Effector memory CD8-positive, alpha-beta T cell (primary cell): ENCODE results near the gene NEMP1.
"Not testable (repeated sequence)": the region's sequence is repeated elsewhere in the genome, so short reads cannot be mapped to it uniquely, and the experiment has no call there.

Experiments used
- ATAC-seq: fragments of 150-1000 bp; cut with Tn5 transposase; replicated peaks from 2 replicates; pipeline ENCODE4 v1.10.0; 2021; ENCODE audit warnings: mild to moderate bottlenecking, moderate library complexity
- DNase-seq, 3 experiments: peaks; one replicate each; pipeline ENCODE4 v3.0.0; 2021
- H3K27ac Mint-ChIP-seq, 2 donors: one replicate each; pipeline ENCODE4 v1.8.0; 2022; ENCODE audit warnings: mild to moderate bottlenecking in 2 of 2, mixed read lengths in 2 of 2, moderate library complexity in 2 of 2
- H3K27me3 Mint-ChIP-seq, 2 donors: one replicate each; pipeline ENCODE4 v1.8.0; 2022; ENCODE audit warnings: mixed read lengths in 2 of 2
- H3K36me3 Mint-ChIP-seq: one replicate; pipeline ENCODE4 v1.8.0; 2022; ENCODE audit warnings: mild to moderate bottlenecking, moderate library complexity, mixed read lengths; ENCODE audit not compliant: insufficient read depth
- H3K4me1 Mint-ChIP-seq, 2 donors: one replicate each; pipeline ENCODE4 v1.8.0; 2022; ENCODE audit warnings: low read depth in 2 of 2, mixed read lengths in 2 of 2
- H3K4me3 Mint-ChIP-seq, 2 donors: one replicate each; pipeline ENCODE4 v1.8.0; 2022; ENCODE audit warnings: mild to moderate bottlenecking in 2 of 2, mixed read lengths in 2 of 2, moderate library complexity in 2 of 2
- H3K9me3 Mint-ChIP-seq, 2 donors: one replicate each; pipeline ENCODE4 v1.8.0; 2022; ENCODE audit warnings: mixed read lengths in 2 of 2

The NEMP1 gene

GRCh38 chr12:57072661-57073060 is 5.9 kb downstream of the NEMP1 start:
- H3K27me3 Mint-ChIP-seq: no peaks in the 10 kb centered on the region
- H3K4me1 Mint-ChIP-seq: peaks cover 7 to 8% of the 10 kb centered on the region in 2 donors
- H3K27ac Mint-ChIP-seq: no peak overlapping the region
- peaks cover 19% of the 10 kb centered on the region for H3K36me3 Mint-ChIP-seq
- ATAC-seq (no peak), DNase-seq (no peak)
- H3K9me3 Mint-ChIP-seq: no peaks in the 10 kb centered on the region
- no peak overlapping the region for H3K4me3 Mint-ChIP-seq

- peak; percentile 57 to 66 (median 61) for DNase-seq
- peak; percentile 100 for ATAC-seq
- Mint-ChIP-seq H3K27ac (peak overlapping the region; percentile 78 to 92), H3K4me1 (peaks cover 7 to 9% of the 10 kb centered on the region in 2 donors), H3K27me3 (no peaks in the 10 kb centered on the region), H3K36me3 (peaks cover 18% of the 10 kb centered on the region), H3K9me3 (no peaks in the 10 kb centered on the region), H3K4me3 (no peak overlapping the region)
Measured at GRCh38 chr12:57069523-57069922, 9.1 kb downstream of the NEMP1 start.

GRCh38 chr12:57066245-57066644 is 12.3 kb downstream of the NEMP1 start:
- Mint-ChIP-seq H3K27me3 (no peaks in the 10 kb centered on the region), H3K36me3 (peaks cover 14% of the 10 kb centered on the region), H3K9me3 (no peaks in the 10 kb centered on the region), H3K4me3 (no peak overlapping the region), H3K4me1 (peaks cover 11 to 18% of the 10 kb centered on the region in 2 donors), H3K27ac (peak overlapping the region; percentile 95 to 98)
- DNase-seq (no peak), ATAC-seq (no peak)

GRCh38 chr12:57063991-57064685 is 14.5 kb downstream of the NEMP1 start:
- Mint-ChIP-seq H3K27me3 (no peaks in the 10 kb centered on the region), H3K4me1 (peaks cover 5 to 10% of the 10 kb centered on the region in 2 donors), H3K9me3 (no peaks in the 10 kb centered on the region), H3K4me3 (peak overlapping the region; percentile 70 to 83), H3K36me3 (peaks cover 7% of the 10 kb centered on the region), H3K27ac (peak overlapping the region; percentile 95 to 98)
- DNase-seq (peak; percentile 44 to 54 (median 46)), ATAC-seq (peak; percentile 99)

DNA sequence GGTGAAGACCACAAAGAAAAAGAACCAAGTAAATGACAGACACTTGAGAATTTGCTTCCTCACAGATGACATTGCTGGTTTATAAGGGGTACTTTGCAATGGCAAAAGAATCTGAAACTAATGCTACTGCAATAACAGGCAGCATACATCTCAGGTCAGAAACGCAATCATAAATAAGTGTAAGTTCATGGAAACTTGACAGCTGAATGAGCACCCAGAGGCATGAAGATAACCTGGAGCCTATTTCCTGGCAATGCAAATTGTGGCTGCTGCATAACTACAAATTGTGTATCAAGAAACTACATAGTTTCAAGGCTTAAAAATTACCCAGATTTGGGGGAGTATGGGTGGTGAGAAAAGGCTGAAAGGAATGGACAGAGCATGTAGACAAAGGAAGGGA is 20.1 kb downstream of the NEMP1 start:
- Mint-ChIP-seq H3K27ac (no peak overlapping the region), H3K27me3 (no peaks in the 10 kb centered on the region), H3K4me1 (no peaks in the 10 kb centered on the region), H3K4me3 (no peak overlapping the region), H3K9me3 (no peaks in the 10 kb centered on the region), H3K36me3 (peaks cover 6% of the 10 kb centered on the region)
- ATAC-seq (no peak), DNase-seq (no peak)

- ATAC-seq (no peak), DNase-seq (no peak)
- Mint-ChIP-seq H3K27me3 (no peaks in the 10 kb centered on the region), H3K4me3 (no peak overlapping the region), H3K27ac (no peak overlapping the region), H3K4me1 (no peaks in the 10 kb centered on the region), H3K36me3 (peaks cover 3% of the 10 kb centered on the region), H3K9me3 (no peaks in the 10 kb centered on the region)
Measured at GRCh38 chr12:57057067-57057751, 21.4 kb downstream of the NEMP1 start.

- no peak overlapping the region for H3K4me3 Mint-ChIP-seq
- H3K27me3 Mint-ChIP-seq: no peaks in the 10 kb centered on the region
- DNase-seq (no peak), ATAC-seq (no peak)
- H3K4me1 Mint-ChIP-seq: peaks cover 4 to 5% of the 10 kb centered on the region in 2 donors
- H3K9me3 Mint-ChIP-seq: no peaks in the 10 kb centered on the region
- no peak overlapping the region for H3K27ac Mint-ChIP-seq
- peaks cover 3% of the 10 kb centered on the region for H3K36me3 Mint-ChIP-seq
Measured at GRCh38 chr12:57055824-57056223, 22.8 kb downstream of the NEMP1 start.

GRCh38 chr12:57053901-57054300 is 24.7 kb downstream of the NEMP1 start:
- H3K36me3 Mint-ChIP-seq, H3K4me3 Mint-ChIP-seq, H3K9me3 Mint-ChIP-seq, H3K4me1 Mint-ChIP-seq, H3K27ac Mint-ChIP-seq, ATAC-seq, DNase-seq, H3K27me3 Mint-ChIP-seq: not testable (repeated sequence)

DNA sequence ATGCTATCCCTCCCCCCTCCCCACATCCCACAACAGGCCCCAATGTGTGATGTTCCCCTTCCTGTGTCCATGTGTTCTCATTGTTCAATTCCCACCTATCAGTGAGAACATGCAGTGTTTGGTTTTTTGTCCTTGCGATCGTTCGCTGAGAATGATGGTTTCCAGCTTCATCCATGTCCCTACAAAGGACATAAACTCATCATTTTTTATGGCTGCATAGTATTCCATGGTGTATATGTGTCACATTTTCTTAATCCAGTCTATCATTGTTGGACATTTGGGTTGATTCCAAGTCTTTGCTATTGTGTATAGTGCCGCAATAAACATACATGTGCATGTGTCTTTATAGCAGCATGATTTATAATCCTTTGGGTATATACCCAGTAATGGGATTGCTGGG is 25.4 kb downstream of the NEMP1 start:
- H3K27ac Mint-ChIP-seq, ATAC-seq, H3K4me1 Mint-ChIP-seq: not testable (repeated sequence)

DNA sequence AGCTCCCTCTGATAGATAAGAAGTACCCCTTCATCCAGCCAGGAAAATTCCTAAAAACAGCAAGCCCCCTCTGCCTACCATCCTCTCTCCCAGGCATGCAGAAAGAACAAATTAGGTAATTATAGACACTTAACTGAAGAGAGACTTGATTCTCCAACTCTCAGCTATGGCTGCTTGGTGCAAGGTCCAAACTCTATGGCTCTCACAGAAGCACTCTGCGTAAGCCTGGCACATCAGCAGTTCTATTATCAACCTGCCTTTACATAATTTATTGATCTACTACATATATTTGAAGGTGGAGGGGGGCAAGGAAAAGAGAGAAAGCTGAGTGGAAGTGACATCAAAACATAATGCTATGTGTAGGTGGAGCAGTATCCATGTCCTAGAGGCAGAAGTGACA is 27.6 kb downstream of the NEMP1 start:
- H3K4me3 Mint-ChIP-seq: no peak overlapping the region
- H3K27ac Mint-ChIP-seq: no peak overlapping the region
- no peaks in the 10 kb centered on the region for H3K9me3 Mint-ChIP-seq
- DNase-seq (no peak), ATAC-seq (no peak)
- H3K27me3 Mint-ChIP-seq: no peaks in the 10 kb centered on the region
- no peaks in the 10 kb centered on the region for H3K36me3 Mint-ChIP-seq
- H3K4me1 Mint-ChIP-seq: peaks cover 26 to 29% of the 10 kb centered on the region in 2 donors

More for the DNA sequence above, 25.4 kb downstream of the NEMP1 start:
- H3K36me3 Mint-ChIP-seq, H3K9me3 Mint-ChIP-seq, H3K27me3 Mint-ChIP-seq, H3K4me3 Mint-ChIP-seq, DNase-seq: not testable (repeated sequence)

DNA sequence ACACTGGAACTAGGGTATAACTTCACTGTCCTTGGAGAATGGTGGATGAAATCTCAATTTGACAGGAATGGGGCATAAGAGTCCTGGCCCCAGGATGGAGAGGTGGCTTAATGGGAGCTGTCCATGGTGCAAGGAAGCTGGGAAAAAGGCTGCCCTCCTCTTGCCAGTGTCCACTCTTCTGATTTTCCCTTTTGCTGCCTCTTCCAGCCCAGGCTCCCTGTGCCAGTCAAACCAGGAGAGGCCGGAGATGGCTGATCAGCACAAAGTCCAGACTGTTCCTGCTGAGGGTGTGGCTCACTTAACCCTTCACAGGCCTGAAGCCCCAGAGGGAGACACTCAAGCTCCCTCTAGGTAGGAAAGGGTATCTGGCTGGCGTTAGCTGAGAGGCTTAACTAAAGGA is 28.7 kb downstream of the NEMP1 start, which contains the start of gene MYO1A:
MYO1A (minus strand) TSS at position 240 of the 400 bp plus-strand sequence. CDS start 1,806 bp downstream, outside the sequence.
- no peak for DNase-seq
- H3K9me3 Mint-ChIP-seq: no peaks in the 10 kb centered on the region
- H3K36me3 Mint-ChIP-seq: no peaks in the 10 kb centered on the region
- H3K27ac Mint-ChIP-seq: peak within 1 kb of the TSS in 1 of 2 donors; percentile 76
- ATAC-seq: no peak
- H3K27me3 Mint-ChIP-seq: no peaks in the 10 kb centered on the region
- no peak within 1 kb of the TSS for H3K4me3 Mint-ChIP-seq
- H3K4me1 Mint-ChIP-seq: peaks cover 29 to 31% of the 10 kb centered on the region in 2 donors

DNA sequence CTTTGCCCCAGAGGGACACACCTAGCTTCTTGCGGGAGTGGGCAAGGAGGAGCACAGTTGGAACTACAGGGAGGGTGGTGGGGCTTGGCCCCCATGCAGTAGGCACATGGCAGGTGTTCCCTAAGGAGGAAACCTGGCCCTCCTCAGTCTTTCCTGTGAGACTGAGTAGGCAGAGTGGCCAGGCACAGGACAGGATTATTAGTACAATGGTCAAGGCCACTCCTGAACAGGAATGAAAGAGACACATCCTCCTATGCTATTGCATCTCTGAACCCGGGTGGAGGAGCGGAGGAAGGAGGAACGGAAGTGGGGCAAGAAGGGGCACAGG is 29.5 kb downstream of the NEMP1 start:
- H3K36me3 Mint-ChIP-seq: no peaks in the 10 kb centered on the region
- H3K9me3 Mint-ChIP-seq: no peaks in the 10 kb centered on the region
- peak overlapping the region in 1 of 2 donors; percentile 76 for H3K27ac Mint-ChIP-seq
- ATAC-seq: no peak
- H3K4me1 Mint-ChIP-seq: peaks cover 29 to 31% of the 10 kb centered on the region in 2 donors
- H3K4me3 Mint-ChIP-seq: no peak overlapping the region
- DNase-seq: no peak
- H3K27me3 Mint-ChIP-seq: peaks cover 0 to 1% of the 10 kb centered on the region in 2 donors

DNA sequence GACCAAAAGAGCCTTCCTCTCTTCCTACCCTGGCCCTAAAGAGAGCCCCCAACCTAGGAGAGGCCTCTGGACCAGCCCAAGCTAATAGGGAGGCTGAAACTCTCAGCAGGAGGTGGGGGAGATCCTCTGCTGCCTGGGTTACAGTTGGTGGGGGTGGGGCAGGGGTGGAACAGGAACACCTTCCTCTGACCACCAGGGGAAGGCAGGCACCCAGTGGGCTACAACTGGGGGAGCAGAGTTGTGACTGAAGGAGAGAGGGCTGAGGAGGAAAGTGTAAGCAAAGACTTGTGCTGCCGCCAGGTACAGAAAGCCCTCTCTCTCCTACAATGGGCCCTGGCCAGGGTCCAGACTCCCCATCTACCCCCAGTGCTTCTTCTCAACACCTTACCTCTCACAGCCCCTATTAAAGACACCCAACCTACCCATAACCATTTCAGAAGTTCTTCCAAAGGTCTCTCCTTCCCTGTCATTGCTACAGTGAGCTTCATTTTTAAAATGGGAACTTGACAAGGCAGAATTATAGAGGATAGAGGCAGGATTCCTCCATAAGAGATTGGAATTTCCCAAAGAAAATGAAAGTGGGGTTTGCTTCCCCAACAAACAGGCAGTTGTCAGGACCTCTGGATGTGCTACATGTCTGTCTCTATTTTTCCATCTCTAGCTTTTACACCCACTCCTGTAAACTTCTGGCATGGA is 30.0 kb downstream of the NEMP1 start:
- Mint-ChIP-seq H3K4me3 (no peak overlapping the region), H3K27me3 (peaks cover 0 to 6% of the 10 kb centered on the region in 2 donors), H3K36me3 (no peaks in the 10 kb centered on the region), H3K4me1 (peaks cover 29 to 31% of the 10 kb centered on the region in 2 donors), H3K27ac (peak overlapping the region in 1 of 2 donors; percentile 76), H3K9me3 (no peaks in the 10 kb centered on the region)
- DNase-seq: no peak
- no peak for ATAC-seq
